Urinary bladder (tissue), 2 donors: ENCODE measurements around the gene LGALS8. TPM values are rescaled to one million over a fixed set of nuclear protein-coding genes. Genes with fewer than 3 reads are reported as not detected.

ENCODE experiments used
- polyA plus RNA-seq: library from polyadenylated mRNA; stranded (reverse); fragments of 200-250 nt; gene quantifications from one replicate; pipeline ENCODE4 v1.2.3, GENCODE V29; 2013
- total RNA-seq: library from RNA; depleted of rRNA; stranded (reverse); fragments of >200 nt; gene quantifications from one replicate; pipeline ENCODE4 v1.2.3, GENCODE V29; 2014
- donor health status: healthy.

The LGALS8 gene
- total and polyA plus RNA-seq, 2 donors, result 28.9 to 94.3 TPM

Other genes with a start within 250 kb of the LGALS8 start
- gene ERO1B, start 242.0 kb upstream of the LGALS8 start, total RNA-seq, result 17.3 TPM
- gene ERO1B, start 242.0 kb upstream of the LGALS8 start, polyA plus RNA-seq, result 5.7 TPM
- 10.6 TPM for gene EDARADD, start 129.7 kb upstream of the LGALS8 start, total RNA-seq
- gene EDARADD, start 129.7 kb upstream of the LGALS8 start, polyA plus RNA-seq, result 2.8 TPM
- 45.9 TPM for gene HEATR1, start 80.5 kb downstream of the LGALS8 start, total RNA-seq
- 7.7 TPM for gene HEATR1, start 80.5 kb downstream of the LGALS8 start, polyA plus RNA-seq
- 14.2 TPM for gene ACTN2, start 162.5 kb downstream of the LGALS8 start, total RNA-seq
- 12.8 TPM for gene ACTN2, start 162.5 kb downstream of the LGALS8 start, polyA plus RNA-seq